Measurements from ENCODE around the gene CACNA1I. TPM values are rescaled to one million over a fixed set of nuclear protein-coding genes. Genes with fewer than 3 reads are reported as not detected.

CACNA1I gene
- total RNA-seq, 3 donors from 2014 or later (not counting 1 experiment from before 2014, with no cell fraction given) = 0.05 to 0.83 (median 0.72) TPM

- intact Hi-C loops (cut with micrococcal nuclease) = no loop called here
- H3K4me3 ChIP-seq (ENCODE audit: low read length) = no peak overlapping the region
- H3K4me1 Mint-ChIP-seq = peaks cover 1 to 14% of the 10 kb centered on the region in 2 donors
- H3K9me3 Mint-ChIP-seq = no peaks in the 10 kb centered on the region
- no peak for ATAC-seq
- no peak for DNase-seq
- H3K4me3 Mint-ChIP-seq = no peak overlapping the region
- WGBS (ENCODE audit: insufficient coverage) = 76% methylated on average over 12 of the region's 12 CpGs
- no peaks in the 10 kb centered on the region for H3K36me3 ChIP-seq (ENCODE audit: control insufficient read depth, insufficient read depth, low read length)
- TF ChIP-seq CTCF (IDR thresholded peaks at IDR 0.05) = no peak
- peaks cover 10 to 29% of the 10 kb centered on the region in 2 donors for H3K27me3 Mint-ChIP-seq (ENCODE audit: low read depth in 2 of 2)
- H3K36me3 Mint-ChIP-seq = no peaks in the 10 kb centered on the region
- H3K27ac ChIP-seq (ENCODE audit: low read length) = no peak overlapping the region
- H3K4me1 ChIP-seq (ENCODE audit: control insufficient read depth, insufficient read depth, low read length) = peaks cover 6% of the 10 kb centered on the region
- no peaks in the 10 kb centered on the region for H3K9me3 ChIP-seq (ENCODE audit: control insufficient read depth, insufficient read depth, low read length)
- peaks cover 5% of the 10 kb centered on the region for H3K27me3 ChIP-seq (ENCODE audit: control insufficient read depth, insufficient read depth, low read length)
- H3K27ac Mint-ChIP-seq = no peak overlapping the region
Observed at GRCh38 chr22:39593066-39593930, 22.7 kb downstream of the CACNA1I start.

- Mint-ChIP-seq H3K9me3 (no peaks in the 10 kb centered on the region), H3K4me1 (peaks cover 5 to 19% of the 10 kb centered on the region in 2 donors), H3K27ac (no peak overlapping the region), H3K27me3 (ENCODE audit: low read depth in 2 of 2) (peaks cover 15 to 32% of the 10 kb centered on the region in 2 donors), H3K4me3 (no peak overlapping the region), H3K36me3 (no peaks in the 10 kb centered on the region)
- H3K4me1 ChIP-seq (ENCODE audit: control insufficient read depth, insufficient read depth, low read length) = peaks cover 6% of the 10 kb centered on the region
- H3K27me3 ChIP-seq (ENCODE audit: control insufficient read depth, insufficient read depth, low read length) = peaks cover 10% of the 10 kb centered on the region
- intact Hi-C loops (cut with micrococcal nuclease) = no loop called here
- no peak for DNase-seq
- H3K9me3 ChIP-seq (ENCODE audit: control insufficient read depth, insufficient read depth, low read length) = no peaks in the 10 kb centered on the region
- no peak for ATAC-seq
- no peak for TF ChIP-seq CTCF (IDR thresholded peaks at IDR 0.05)
- no peak overlapping the region for H3K27ac ChIP-seq (ENCODE audit: low read length)
- whole genome bisulfite sequencing (ENCODE audit: insufficient coverage) = 63% methylated on average over 6 of the region's 6 CpGs
- H3K4me3 ChIP-seq (ENCODE audit: low read length) = no peak overlapping the region
- no peaks in the 10 kb centered on the region for H3K36me3 ChIP-seq (ENCODE audit: control insufficient read depth, insufficient read depth, low read length)
Observed at GRCh38 chr22:39593931-39594285, 23.4 kb downstream of the CACNA1I start.

DNA sequence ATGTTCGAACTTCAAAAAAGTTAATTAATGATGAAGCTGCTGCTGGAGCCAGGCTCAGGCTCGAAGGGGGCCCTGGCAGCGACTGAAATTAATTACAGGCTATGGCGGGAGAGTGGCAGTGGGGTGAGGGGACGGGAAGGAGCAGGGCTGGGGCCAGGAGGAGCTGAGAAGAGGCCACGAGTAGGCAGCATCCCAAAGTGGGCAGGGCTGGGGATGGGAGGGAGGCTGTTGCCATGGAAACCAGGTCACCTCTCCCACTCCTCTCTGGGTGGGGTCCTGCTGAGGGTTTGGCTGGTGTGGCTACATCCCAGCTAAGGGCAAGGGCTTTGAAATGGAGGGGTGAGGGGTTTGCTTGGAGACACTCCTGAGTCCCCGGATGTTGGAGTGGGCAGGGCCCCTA, 23.9 kb downstream of the CACNA1I start:
- H3K9me3 Mint-ChIP-seq = no peaks in the 10 kb centered on the region
- DNase-seq (no peak), ATAC-seq (no peak)
- WGBS (ENCODE audit: insufficient coverage) = 54% methylated on average over 5 of the region's 7 CpGs
- Histone ChIP-seq H3K4me3 (ENCODE audit: low read length) (no peak overlapping the region), H3K4me1 (ENCODE audit: control insufficient read depth, insufficient read depth, low read length) (peaks cover 6% of the 10 kb centered on the region), H3K9me3 (ENCODE audit: control insufficient read depth, insufficient read depth, low read length) (no peaks in the 10 kb centered on the region), H3K27me3 (ENCODE audit: control insufficient read depth, insufficient read depth, low read length) (peaks cover 10% of the 10 kb centered on the region), H3K27ac (ENCODE audit: low read length) (no peak overlapping the region), H3K36me3 (ENCODE audit: control insufficient read depth, insufficient read depth, low read length) (no peaks in the 10 kb centered on the region)
- intact Hi-C loops (cut with micrococcal nuclease) = no loop called here
- no peaks in the 10 kb centered on the region for H3K36me3 Mint-ChIP-seq
- H3K4me1 Mint-ChIP-seq = peaks cover 5 to 19% of the 10 kb centered on the region in 2 donors
- H3K27me3 Mint-ChIP-seq (ENCODE audit: low read depth in 2 of 2) = peaks cover 15 to 32% of the 10 kb centered on the region in 2 donors
- no peak for TF ChIP-seq CTCF (IDR thresholded peaks at IDR 0.05)
- no peak overlapping the region for H3K27ac Mint-ChIP-seq
- H3K4me3 Mint-ChIP-seq = no peak overlapping the region

Measured in natural killer cell (primary cell).